Spleen (tissue), 11 donors: Measurements from ENCODE around the gene CPXM2. TPM values are rescaled to one million over a fixed set of nuclear protein-coding genes. Genes with fewer than 3 reads are reported as not detected.

Experiments used
- DNase-seq: peaks from one replicate; pipeline ENCODE4 v3.0.0-alpha.2; 2020
- H3K27ac ChIP-seq, 8 donors: fragments of 200-600 bp; sonication (generic) in 7 of 8; 1 replicate in 4 of 8; 2 replicates in 4 of 8; pipeline versions ENCODE4 v1.5.0 to v1.8.0; 2016 to 2021; ENCODE audit warnings: inconsistent platforms in 4 of 8, mild to moderate bottlenecking in 4 of 8, moderate library complexity in 1 of 8
- H3K27me3 ChIP-seq, 7 donors: fragments of 200-600 bp; sonication (generic) in 6 of 7; replicated peaks in 1 of 7; 1 replicate in 4 of 7; 2 replicates in 3 of 7; pipeline versions ENCODE4 v1.5.0 to v1.8.0; 2016 to 2021; ENCODE audit warnings: inconsistent platforms in 3 of 7, mild to moderate bottlenecking in 1 of 7
- H3K36me3 ChIP-seq, 6 donors: fragments of 200-600 bp; sonication (generic) in 5 of 6; 1 replicate in 4 of 6; 2 replicates in 2 of 6; pipeline versions ENCODE4 v1.5.0 to v1.8.0; 2016 to 2021; ENCODE audit warnings: inconsistent platforms in 2 of 6
- H3K4me1 ChIP-seq, 6 donors: fragments of 200-600 bp; sonication (generic) in 5 of 6; 1 replicate in 3 of 6; 2 replicates in 3 of 6; pipeline versions ENCODE4 v1.5.0 to v1.8.0; 2016 to 2021; ENCODE audit warnings: inconsistent platforms in 3 of 6
- H3K4me3 ChIP-seq, 8 donors: fragments of 200-600 bp; sonication (generic) in 7 of 8; 1 replicate in 4 of 8; 2 replicates in 4 of 8; pipeline versions ENCODE4 v1.5.0 to v1.8.0; 2016 to 2021; ENCODE audit warnings: inconsistent platforms in 4 of 8, mild to moderate bottlenecking in 4 of 8, moderate library complexity in 2 of 8
- H3K9me3 ChIP-seq, 8 donors: fragments of 200-600 bp; sonication (generic) in 7 of 8; 1 replicate in 4 of 8; 2 replicates in 4 of 8; pipeline versions ENCODE4 v1.5.0 to v1.8.0; 2016 to 2021; ENCODE audit warnings: inconsistent platforms in 4 of 8
- POLR2A ChIP-seq, 3 donors: fragments of 450-650 bp; IDR thresholded peaks; one replicate each; pipeline ENCODE4 v1.5.1; 2017; ENCODE audit warnings: antibody characterized with exemption in 3 of 3, mild to moderate bottlenecking in 1 of 3
- POLR2AphosphoS5 ChIP-seq, 3 donors: sonication (generic); formaldehyde crosslinking; IDR thresholded peaks; one replicate each; pipeline ENCODE4 v1.5.1; 2017; ENCODE audit warnings: antibody characterized with exemption in 3 of 3
- WGBS, 5 donors: extraction: QIAGEN DNeasy Blood & Tissue Kit in 3 of 5; methylation state at CpG; one replicate each; pipeline versions ENCODE4 v1.1.5 to v1.1.7; 2013 to 2018; 5-methylcytosine and 5-hydroxymethylcytosine counted together
- intact Hi-C: fragments of 100-400 bp; cut with DNase I; formaldehyde crosslinking; loops from one replicate; pipeline ENCODE4 v1.15.0; 2023; ENCODE audit warnings: low total_unique reads
- polyA plus RNA-seq, 3 donors: library from polyadenylated mRNA; stranded (reverse); fragments of 200-250 nt; gene quantifications; one replicate each; pipeline ENCODE4 v1.2.1, GENCODE V29; 2013
- total RNA-seq, 7 donors: library from RNA; depleted of rRNA in 3 of 7; stranded (reverse); fragments of >200 nt in 3 of 7; fragmentation: NEBNext Ultra II Directional in 4 of 7; extraction: Animal tissue kit (Norgen Biotek cat#: 25700) in 4 of 7; gene quantifications; one replicate each; pipeline versions ENCODE4 v1.1.0 to v1.2.1, GENCODE V29; 2016 to 2021
- TF ChIP-seq, protein P1 (sequence below), 11 experiments: fragments of 200-600 bp in 7 of 11; fragments of 450-650 bp in 4 of 11; sonication (generic) in 4 of 11; IDR thresholded peaks in 8 of 11; conservative IDR thresholded peaks in 3 of 11; 1 replicate in 7 of 11; 2 replicates in 4 of 11; pipeline versions ENCODE4 v1.4.0 to v1.8.0; 2016 to 2021; ENCODE audit warnings: antibody characterized with exemption in 11 of 11, inconsistent platforms in 4 of 11, mild to moderate bottlenecking in 1 of 11
- donor health status: healthy with polysubstance abuse.
- donor health status: DM: no; HTN: no; CAD: no; lungs with moderate emphysema.
- donor health status: DM: no; HTN: no; CAD: no.
- donor health status: Bipolar disorder and iron deficiency.
- donor health status: healthy.
- donor health status: DM: no; HTN: no; CAD: no.
- donor health status: DM: yes; HTN: yes; CAD: no.

Gene CPXM2
- total and polyA plus RNA-seq, 10 donors = 3.7 to 38.2 (median 21.7) TPM

DNA sequence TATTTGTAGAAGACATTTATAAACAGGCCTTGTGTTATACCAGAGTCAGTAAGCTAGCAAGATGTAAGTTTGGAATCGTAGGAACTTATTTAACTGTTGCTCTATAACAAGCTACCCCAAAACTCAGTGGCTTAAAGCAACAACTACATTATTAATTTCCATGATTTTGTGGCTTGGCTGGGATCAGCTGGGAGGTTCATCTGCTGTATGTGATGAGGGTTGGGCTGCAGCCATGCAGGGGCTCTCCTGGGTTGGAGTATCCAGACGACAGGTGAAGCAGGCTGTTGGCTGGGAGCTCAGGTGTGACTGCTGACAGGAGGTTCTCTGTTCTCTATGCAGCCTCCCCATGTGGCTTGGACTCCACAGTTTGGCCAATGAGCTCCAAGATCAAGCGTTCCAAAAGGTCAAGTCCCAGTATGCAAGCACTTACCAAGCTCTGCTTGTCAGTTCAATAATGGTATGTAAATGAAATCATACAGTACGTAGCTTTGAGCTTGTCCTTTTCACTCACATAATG is 173.0 kb downstream of the CPXM2 start:
- Histone ChIP-seq H3K4me3 (no peak overlapping the region), H3K27me3 (peaks cover 0 to 4% (median 0%) of the 10 kb centered on the region in 7 donors), H3K36me3 (no peaks in the 10 kb centered on the region), H3K9me3 (peaks cover 0 to 10% (median 2%) of the 10 kb centered on the region in 8 donors), H3K27ac (no peak overlapping the region), H3K4me1 (no peaks in the 10 kb centered on the region)
- DNase-seq = no peak
- TF ChIP-seq POLR2AphosphoS5 (IDR thresholded peaks at IDR 0.05) (no peak), POLR2A (IDR thresholded peaks at IDR 0.05) (no peak)
- TF ChIP-seq, protein P1, sequence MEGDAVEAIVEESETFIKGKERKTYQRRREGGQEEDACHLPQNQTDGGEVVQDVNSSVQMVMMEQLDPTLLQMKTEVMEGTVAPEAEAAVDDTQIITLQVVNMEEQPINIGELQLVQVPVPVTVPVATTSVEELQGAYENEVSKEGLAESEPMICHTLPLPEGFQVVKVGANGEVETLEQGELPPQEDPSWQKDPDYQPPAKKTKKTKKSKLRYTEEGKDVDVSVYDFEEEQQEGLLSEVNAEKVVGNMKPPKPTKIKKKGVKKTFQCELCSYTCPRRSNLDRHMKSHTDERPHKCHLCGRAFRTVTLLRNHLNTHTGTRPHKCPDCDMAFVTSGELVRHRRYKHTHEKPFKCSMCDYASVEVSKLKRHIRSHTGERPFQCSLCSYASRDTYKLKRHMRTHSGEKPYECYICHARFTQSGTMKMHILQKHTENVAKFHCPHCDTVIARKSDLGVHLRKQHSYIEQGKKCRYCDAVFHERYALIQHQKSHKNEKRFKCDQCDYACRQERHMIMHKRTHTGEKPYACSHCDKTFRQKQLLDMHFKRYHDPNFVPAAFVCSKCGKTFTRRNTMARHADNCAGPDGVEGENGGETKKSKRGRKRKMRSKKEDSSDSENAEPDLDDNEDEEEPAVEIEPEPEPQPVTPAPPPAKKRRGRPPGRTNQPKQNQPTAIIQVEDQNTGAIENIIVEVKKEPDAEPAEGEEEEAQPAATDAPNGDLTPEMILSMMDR (IDR thresholded peaks at IDR 0.05 in 8 of 11, conservative IDR thresholded peaks at IDR 0.05 in 3 of 11) = no peak
- intact Hi-C loops = no loop called here
- WGBS, 5 donors = 78 to 91% (median 82%) methylated on average over 4 of the region's 4 CpGs

DNA sequence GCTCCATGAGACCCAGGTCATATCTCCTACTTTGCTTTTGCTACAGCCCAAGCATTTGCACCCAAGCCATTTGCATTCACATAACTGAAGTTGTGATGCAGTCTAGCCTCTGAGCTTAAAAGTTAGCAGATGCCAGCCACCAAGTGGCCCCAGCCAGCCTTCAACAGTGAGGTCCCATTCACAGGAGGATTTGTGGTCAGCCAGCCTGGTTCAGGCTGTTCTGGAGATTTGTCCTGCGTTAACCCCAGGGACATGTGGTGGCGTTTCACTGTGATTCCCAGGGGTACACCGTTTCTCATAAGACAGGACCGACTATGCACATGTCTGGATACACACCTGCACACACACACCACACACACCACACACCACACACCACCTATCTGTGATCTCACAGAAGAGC is 174.3 kb downstream of the CPXM2 start:
- Histone ChIP-seq H3K36me3 (no peaks in the 10 kb centered on the region), H3K4me3 (no peak overlapping the region), H3K4me1 (no peaks in the 10 kb centered on the region), H3K27ac (no peak overlapping the region), H3K9me3 (peaks cover 0 to 10% (median 2%) of the 10 kb centered on the region in 8 donors), H3K27me3 (peaks cover 0 to 3% (median 0%) of the 10 kb centered on the region in 7 donors)
- TF ChIP-seq POLR2A (IDR thresholded peaks at IDR 0.05) (no peak), POLR2AphosphoS5 (IDR thresholded peaks at IDR 0.05) (no peak)
- TF ChIP-seq, protein P1 (IDR thresholded peaks at IDR 0.05 in 8 of 11, conservative IDR thresholded peaks at IDR 0.05 in 3 of 11) = no peak
- 80 to 94% (median 92%) methylated on average over 4 of the region's 4 CpGs for WGBS, 5 donors
- no peak for DNase-seq
- intact Hi-C loops = no loop called here

DNA sequence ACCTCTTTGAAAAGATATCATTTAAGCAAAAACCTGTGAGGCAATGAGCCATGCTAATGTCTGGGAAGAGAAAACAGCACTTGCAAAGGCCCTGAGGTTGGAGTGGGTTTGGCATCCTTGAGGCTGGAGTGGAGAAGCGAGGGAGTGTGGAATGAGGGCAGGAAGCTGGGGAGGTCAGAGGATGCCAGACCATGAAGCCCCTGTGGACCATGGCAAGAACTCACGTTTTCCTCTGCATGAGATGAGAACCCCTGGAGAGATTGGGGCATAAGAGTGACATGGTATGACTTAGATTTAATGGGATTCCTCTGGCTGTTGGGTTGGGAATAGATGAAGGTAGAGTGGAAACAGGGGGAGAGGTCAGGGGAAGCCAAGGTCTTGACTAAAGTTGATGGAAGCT is 176.1 kb downstream of the CPXM2 start:
- intact Hi-C loops = no loop called here
- WGBS, 5 donors = 59 to 82% (median 70%) methylated on average over 2 of the region's 2 CpGs
- DNase-seq = no peak

DNA sequence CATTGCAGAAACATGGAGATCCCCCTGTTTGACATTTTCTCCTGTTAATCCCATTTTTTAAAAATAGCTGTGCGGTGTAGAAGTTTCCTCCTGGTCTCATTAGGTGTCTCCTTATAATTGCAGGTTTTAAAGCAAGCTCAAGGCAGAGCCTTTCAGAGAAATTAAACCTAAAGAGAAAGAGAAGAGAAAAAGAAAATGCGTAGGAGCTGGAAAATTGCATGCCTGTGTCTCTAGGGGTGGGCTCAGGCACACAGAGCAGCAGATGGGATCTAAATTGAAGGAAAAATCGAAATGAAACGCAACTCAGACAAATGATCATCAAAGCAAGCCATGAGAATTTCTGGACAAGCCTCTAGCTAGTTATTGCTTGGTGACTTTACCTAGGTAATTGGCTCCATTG is 185.4 kb downstream of the CPXM2 start:
- Histone ChIP-seq H3K4me3 (no peak overlapping the region), H3K27ac (no peak overlapping the region), H3K4me1 (no peaks in the 10 kb centered on the region), H3K9me3 (no peaks in the 10 kb centered on the region), H3K27me3 (no peaks in the 10 kb centered on the region), H3K36me3 (no peaks in the 10 kb centered on the region)
- intact Hi-C loops = no loop called here
- no peak for TF ChIP-seq POLR2AphosphoS5 (IDR thresholded peaks at IDR 0.05)
- TF ChIP-seq POLR2A (IDR thresholded peaks at IDR 0.05) = no peak
- TF ChIP-seq, protein P1 (IDR thresholded peaks at IDR 0.05 in 8 of 11, conservative IDR thresholded peaks at IDR 0.05 in 3 of 11) = no peak
- no peak for DNase-seq
- WGBS, 5 donors = 51 to 75% (median 68%) methylated on average over 4 of the region's 4 CpGs

More for the DNA sequence above, 176.1 kb downstream of the CPXM2 start:
- Histone ChIP-seq H3K36me3 (no peaks in the 10 kb centered on the region), H3K4me1 (no peaks in the 10 kb centered on the region), H3K27ac (no peak overlapping the region), H3K27me3 (peaks cover 0 to 3% (median 0%) of the 10 kb centered on the region in 7 donors), H3K4me3 (no peak overlapping the region), H3K9me3 (peaks cover 0 to 10% (median 2%) of the 10 kb centered on the region in 8 donors)
- TF ChIP-seq, protein P1 (IDR thresholded peaks at IDR 0.05 in 8 of 11, conservative IDR thresholded peaks at IDR 0.05 in 3 of 11) = no peak
- TF ChIP-seq POLR2AphosphoS5 (IDR thresholded peaks at IDR 0.05) (no peak), POLR2A (IDR thresholded peaks at IDR 0.05) (no peak)
